SK-N-SH treated with all-trans-retinoic acid at 6 μM for 48 hours (cell line): ENCODE measurements around the gene DUSP16.
"Not testable (repeated sequence)": the region's sequence is repeated elsewhere in the genome, so short reads cannot be mapped to it uniquely, and the experiment has no call there.

ENCODE experiments used
- ATAC-seq: fragments of 200-7000 bp; cut with Tn5 transposase; 3 replicates; pipeline ENCODE4 v1.9.1; 2020; ENCODE audit warnings: mild to moderate bottlenecking, moderate library complexity
- BACH2 ChIP-seq: fragments of 250-450 bp; sonication (Bioruptor Pico); IDR thresholded peaks from 2 replicates; pipeline ENCODE4 v1.9.0; 2021; ENCODE audit warnings: mild to moderate bottlenecking, borderline replicate concordance
- CSDC2 ChIP-seq: fragments of 250-450 bp; sonication (Bioruptor Pico); IDR thresholded peaks from 2 replicates; pipeline ENCODE4 v1.5.0; 2020; ENCODE audit warnings: mild to moderate bottlenecking, moderate library complexity
- ESRRG ChIP-seq: fragments of 250-450 bp; sonication (Bioruptor Pico); IDR thresholded peaks from 2 replicates; pipeline ENCODE4 v1.6.1; 2021; ENCODE audit warnings: mild to moderate bottlenecking
- GLIS3 ChIP-seq: fragments of 250-450 bp; sonication (Bioruptor Pico); IDR thresholded peaks from 2 replicates; pipeline ENCODE4 v1.5.0; 2020; ENCODE audit warnings: mild to moderate bottlenecking, moderate library complexity
- ISL1 ChIP-seq: fragments of 250-450 bp; sonication (Bioruptor Pico); IDR thresholded peaks from 2 replicates; pipeline ENCODE4 v2.1.2; 2022; ENCODE audit warnings: mild to moderate bottlenecking, moderate library complexity
- OSR1 ChIP-seq: fragments of 250-450 bp; sonication (Bioruptor Pico); IDR thresholded peaks from 2 replicates; pipeline ENCODE4 v1.8.0; 2022; ENCODE audit warnings: moderate library complexity, mild to moderate bottlenecking, inconsistent platforms
- PPARA ChIP-seq: fragments of 250-450 bp; sonication (Bioruptor Pico); IDR thresholded peaks from 2 replicates; pipeline ENCODE4 v1.5.0; 2020; ENCODE audit warnings: mild to moderate bottlenecking, borderline replicate concordance
- RARB ChIP-seq: fragments of 250-450 bp; sonication (Bioruptor Pico); IDR thresholded peaks from 2 replicates; pipeline ENCODE4 v1.8.0; 2021; ENCODE audit warnings: mild to moderate bottlenecking, moderate library complexity
- SNAI2 ChIP-seq: fragments of 250-450 bp; sonication (Bioruptor Pico); IDR thresholded peaks from 2 replicates; pipeline ENCODE4 v1.5.0; 2020; ENCODE audit warnings: mild to moderate bottlenecking, moderate library complexity
- TCF4 ChIP-seq: fragments of 250-450 bp; sonication (Bioruptor Pico); IDR thresholded peaks from 2 replicates; pipeline ENCODE4 v1.8.0; 2021; ENCODE audit warnings: mild to moderate bottlenecking, moderate library complexity, borderline replicate concordance
- TOX ChIP-seq: fragments of 250-450 bp; sonication (Bioruptor Pico); IDR thresholded peaks from 2 replicates; pipeline ENCODE4 v1.8.0; 2021; ENCODE audit warnings: mild to moderate bottlenecking, moderate library complexity, borderline replicate concordance
- ZC3H10 ChIP-seq: fragments of 250-450 bp; sonication (Bioruptor Pico); IDR thresholded peaks from 2 replicates; pipeline ENCODE4 v1.5.1; 2021; ENCODE audit warnings: mild to moderate bottlenecking, moderate library complexity
- ZFP3 ChIP-seq: fragments of 250-450 bp; sonication (Bioruptor Pico); IDR thresholded peaks from 2 replicates; pipeline ENCODE4 v1.5.0; 2020; ENCODE audit warnings: mild to moderate bottlenecking, moderate library complexity
- ZFP30 ChIP-seq: fragments of 450-650 bp; formaldehyde crosslinking; IDR thresholded peaks from 2 replicates; pipeline ENCODE4 v1.5.0; 2022; ENCODE audit warnings: mild to moderate bottlenecking, moderate library complexity
- ZNF70 ChIP-seq: fragments of 450-650 bp; formaldehyde crosslinking; IDR thresholded peaks from 2 replicates; pipeline ENCODE4 v1.5.0; 2020; ENCODE audit warnings: mild to moderate bottlenecking, moderate library complexity
- ZNF8 ChIP-seq: fragments of 450-650 bp; formaldehyde crosslinking; IDR thresholded peaks from 2 replicates; pipeline ENCODE4 v1.5.0; 2020; ENCODE audit warnings: mild to moderate bottlenecking, moderate library complexity
- TF ChIP-seq, protein P1 (sequence below): fragments of 250-450 bp; sonication (Bioruptor Pico); IDR thresholded peaks from 2 replicates; pipeline ENCODE4 v1.5.1; 2021; ENCODE audit warnings: mild to moderate bottlenecking, moderate library complexity
- TF ChIP-seq, protein P2 (sequence below): fragments of 250-450 bp; sonication (Bioruptor Pico); IDR thresholded peaks from 2 replicates; pipeline ENCODE4 v1.8.0; 2020; ENCODE audit warnings: mild to moderate bottlenecking, moderate library complexity, borderline replicate concordance
- TF ChIP-seq, protein P3 (sequence below): fragments of 250-450 bp; sonication (Bioruptor Pico); IDR thresholded peaks from 2 replicates; pipeline ENCODE4 v1.5.1; 2020; ENCODE audit warnings: low read depth, mild to moderate bottlenecking, moderate library complexity
- TF ChIP-seq, protein P4 (sequence below): fragments of 250-450 bp; sonication (Bioruptor Pico); IDR thresholded peaks from 2 replicates; pipeline ENCODE4 v1.8.0; 2021; ENCODE audit warnings: low read depth, mild to moderate bottlenecking, moderate library complexity, borderline replicate concordance
- TF ChIP-seq, protein P5 (sequence below): fragments of 250-450 bp; sonication (Bioruptor Pico); IDR thresholded peaks from 2 replicates; pipeline ENCODE4 v1.5.0; 2020; ENCODE audit warnings: mild to moderate bottlenecking, moderate library complexity

DUSP16 gene

DNA sequence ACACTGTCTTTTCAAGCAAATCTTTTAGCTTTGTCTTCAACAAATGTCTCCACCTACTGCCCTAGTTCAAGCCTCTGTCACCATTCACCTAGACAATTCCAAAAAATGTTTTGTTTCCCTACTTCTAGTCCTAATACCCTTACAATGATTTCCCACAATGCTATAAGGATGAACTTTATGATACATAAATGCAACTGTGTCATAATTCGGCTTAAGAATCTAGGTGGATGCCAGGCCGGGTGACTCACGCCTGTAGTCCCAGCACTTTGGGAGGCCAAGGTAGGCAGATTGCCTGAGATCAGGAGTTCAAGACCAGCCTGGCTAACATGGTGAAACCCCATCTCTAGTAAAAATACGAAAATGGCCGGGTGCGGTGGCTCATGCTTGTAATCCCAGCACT, 28.3 kb upstream of the DUSP16 start:
- TF ChIP-seq CSDC2 (CRISPR knock-in tag) (no peak), ZFP3 (CRISPR knock-in tag) (no peak), ESRRG (CRISPR knock-in tag) (no peak), ZNF70 (no peak), ZNF8 (CRISPR knock-in tag) (no peak), ZC3H10 (no peak), TOX (CRISPR knock-in tag) (no peak), ZFP30 (CRISPR knock-in tag) (no peak), ISL1 (CRISPR knock-in tag) (no peak), RARB (no peak), OSR1 (CRISPR knock-in tag) (no peak), PPARA (no peak), TCF4 (CRISPR knock-in tag) (no peak), BACH2 (no peak), GLIS3 (CRISPR knock-in tag) (no peak)
- TF ChIP-seq, protein P1, sequence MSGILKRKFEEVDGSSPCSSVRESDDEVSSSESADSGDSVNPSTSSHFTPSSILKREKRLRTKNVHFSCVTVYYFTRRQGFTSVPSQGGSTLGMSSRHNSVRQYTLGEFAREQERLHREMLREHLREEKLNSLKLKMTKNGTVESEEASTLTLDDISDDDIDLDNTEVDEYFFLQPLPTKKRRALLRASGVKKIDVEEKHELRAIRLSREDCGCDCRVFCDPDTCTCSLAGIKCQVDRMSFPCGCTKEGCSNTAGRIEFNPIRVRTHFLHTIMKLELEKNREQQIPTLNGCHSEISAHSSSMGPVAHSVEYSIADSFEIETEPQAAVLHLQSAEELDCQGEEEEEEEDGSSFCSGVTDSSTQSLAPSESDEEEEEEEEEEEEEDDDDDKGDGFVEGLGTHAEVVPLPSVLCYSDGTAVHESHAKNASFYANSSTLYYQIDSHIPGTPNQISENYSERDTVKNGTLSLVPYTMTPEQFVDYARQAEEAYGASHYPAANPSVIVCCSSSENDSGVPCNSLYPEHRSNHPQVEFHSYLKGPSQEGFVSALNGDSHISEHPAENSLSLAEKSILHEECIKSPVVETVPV: no peak
- TF ChIP-seq, protein P2, sequence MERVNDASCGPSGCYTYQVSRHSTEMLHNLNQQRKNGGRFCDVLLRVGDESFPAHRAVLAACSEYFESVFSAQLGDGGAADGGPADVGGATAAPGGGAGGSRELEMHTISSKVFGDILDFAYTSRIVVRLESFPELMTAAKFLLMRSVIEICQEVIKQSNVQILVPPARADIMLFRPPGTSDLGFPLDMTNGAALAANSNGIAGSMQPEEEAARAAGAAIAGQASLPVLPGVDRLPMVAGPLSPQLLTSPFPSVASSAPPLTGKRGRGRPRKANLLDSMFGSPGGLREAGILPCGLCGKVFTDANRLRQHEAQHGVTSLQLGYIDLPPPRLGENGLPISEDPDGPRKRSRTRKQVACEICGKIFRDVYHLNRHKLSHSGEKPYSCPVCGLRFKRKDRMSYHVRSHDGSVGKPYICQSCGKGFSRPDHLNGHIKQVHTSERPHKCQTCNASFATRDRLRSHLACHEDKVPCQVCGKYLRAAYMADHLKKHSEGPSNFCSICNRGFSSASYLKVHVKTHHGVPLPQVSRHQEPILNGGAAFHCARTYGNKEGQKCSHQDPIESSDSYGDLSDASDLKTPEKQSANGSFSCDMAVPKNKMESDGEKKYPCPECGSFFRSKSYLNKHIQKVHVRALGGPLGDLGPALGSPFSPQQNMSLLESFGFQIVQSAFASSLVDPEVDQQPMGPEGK (CRISPR knock-in tag): no peak
- TF ChIP-seq, protein P3, sequence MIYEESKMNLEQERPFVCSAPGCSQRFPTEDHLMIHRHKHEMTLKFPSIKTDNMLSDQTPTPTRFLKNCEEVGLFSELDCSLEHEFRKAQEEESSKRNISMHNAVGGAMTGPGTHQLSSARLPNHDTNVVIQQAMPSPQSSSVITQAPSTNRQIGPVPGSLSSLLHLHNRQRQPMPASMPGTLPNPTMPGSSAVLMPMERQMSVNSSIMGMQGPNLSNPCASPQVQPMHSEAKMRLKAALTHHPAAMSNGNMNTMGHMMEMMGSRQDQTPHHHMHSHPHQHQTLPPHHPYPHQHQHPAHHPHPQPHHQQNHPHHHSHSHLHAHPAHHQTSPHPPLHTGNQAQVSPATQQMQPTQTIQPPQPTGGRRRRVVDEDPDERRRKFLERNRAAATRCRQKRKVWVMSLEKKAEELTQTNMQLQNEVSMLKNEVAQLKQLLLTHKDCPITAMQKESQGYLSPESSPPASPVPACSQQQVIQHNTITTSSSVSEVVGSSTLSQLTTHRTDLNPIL (CRISPR knock-in tag): no peak
- TF ChIP-seq, protein P4, sequence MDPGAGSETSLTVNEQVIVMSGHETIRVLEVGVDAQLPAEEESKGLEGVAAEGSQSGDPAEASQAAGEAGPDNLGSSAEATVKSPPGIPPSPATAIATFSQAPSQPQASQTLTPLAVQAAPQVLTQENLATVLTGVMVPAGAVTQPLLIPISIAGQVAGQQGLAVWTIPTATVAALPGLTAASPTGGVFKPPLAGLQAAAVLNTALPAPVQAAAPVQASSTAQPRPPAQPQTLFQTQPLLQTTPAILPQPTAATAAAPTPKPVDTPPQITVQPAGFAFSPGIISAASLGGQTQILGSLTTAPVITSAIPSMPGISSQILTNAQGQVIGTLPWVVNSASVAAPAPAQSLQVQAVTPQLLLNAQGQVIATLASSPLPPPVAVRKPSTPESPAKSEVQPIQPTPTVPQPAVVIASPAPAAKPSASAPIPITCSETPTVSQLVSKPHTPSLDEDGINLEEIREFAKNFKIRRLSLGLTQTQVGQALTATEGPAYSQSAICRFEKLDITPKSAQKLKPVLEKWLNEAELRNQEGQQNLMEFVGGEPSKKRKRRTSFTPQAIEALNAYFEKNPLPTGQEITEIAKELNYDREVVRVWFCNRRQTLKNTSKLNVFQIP: no peak
- TF ChIP-seq, protein P5, sequence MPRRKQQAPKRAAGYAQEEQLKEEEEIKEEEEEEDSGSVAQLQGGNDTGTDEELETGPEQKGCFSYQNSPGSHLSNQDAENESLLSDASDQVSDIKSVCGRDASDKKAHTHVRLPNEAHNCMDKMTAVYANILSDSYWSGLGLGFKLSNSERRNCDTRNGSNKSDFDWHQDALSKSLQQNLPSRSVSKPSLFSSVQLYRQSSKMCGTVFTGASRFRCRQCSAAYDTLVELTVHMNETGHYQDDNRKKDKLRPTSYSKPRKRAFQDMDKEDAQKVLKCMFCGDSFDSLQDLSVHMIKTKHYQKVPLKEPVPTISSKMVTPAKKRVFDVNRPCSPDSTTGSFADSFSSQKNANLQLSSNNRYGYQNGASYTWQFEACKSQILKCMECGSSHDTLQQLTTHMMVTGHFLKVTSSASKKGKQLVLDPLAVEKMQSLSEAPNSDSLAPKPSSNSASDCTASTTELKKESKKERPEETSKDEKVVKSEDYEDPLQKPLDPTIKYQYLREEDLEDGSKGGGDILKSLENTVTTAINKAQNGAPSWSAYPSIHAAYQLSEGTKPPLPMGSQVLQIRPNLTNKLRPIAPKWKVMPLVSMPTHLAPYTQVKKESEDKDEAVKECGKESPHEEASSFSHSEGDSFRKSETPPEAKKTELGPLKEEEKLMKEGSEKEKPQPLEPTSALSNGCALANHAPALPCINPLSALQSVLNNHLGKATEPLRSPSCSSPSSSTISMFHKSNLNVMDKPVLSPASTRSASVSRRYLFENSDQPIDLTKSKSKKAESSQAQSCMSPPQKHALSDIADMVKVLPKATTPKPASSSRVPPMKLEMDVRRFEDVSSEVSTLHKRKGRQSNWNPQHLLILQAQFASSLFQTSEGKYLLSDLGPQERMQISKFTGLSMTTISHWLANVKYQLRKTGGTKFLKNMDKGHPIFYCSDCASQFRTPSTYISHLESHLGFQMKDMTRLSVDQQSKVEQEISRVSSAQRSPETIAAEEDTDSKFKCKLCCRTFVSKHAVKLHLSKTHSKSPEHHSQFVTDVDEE (CRISPR knock-in tag): no peak
- no peak for ATAC-seq

DNA sequence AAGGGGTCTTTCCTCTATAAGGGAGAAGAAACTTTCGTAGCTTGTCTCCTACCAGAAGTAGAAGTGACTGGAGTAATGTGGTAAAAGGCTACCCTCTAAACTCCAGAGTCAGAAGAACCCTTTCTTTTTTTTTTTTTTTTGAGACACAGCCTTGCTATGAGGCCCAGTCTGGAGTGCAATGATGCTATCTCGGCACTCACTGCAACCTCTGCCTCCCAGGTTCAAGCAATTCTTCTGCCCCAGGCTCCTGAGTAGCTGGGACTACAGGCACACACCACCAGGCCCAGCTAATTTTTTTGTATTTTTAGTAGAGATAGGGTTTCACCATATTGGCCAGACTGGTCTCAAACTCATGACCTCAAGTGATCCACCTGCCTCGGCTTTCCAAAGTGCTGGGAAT, 25.8 kb upstream of the DUSP16 start:
- not testable (repeated sequence) for ATAC-seq

DNA sequence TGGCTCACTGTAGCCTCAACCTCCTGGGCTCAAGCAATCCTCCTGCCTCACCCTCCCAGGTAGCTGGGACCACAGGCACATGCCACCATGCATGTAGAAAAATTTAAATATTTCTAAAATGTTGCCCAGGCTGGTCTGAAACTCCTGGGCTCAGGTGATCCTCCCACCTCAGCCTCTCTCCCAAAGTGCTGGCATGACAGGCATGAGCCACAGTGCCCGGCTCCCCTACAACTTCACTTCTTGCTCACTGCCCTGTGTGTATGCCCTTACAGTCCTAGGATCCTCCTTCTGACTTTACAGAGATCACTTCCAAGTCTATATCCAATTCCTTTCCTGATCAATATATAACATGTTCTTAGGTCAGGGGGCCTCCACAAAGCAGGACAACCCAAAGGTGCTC, 25.2 kb upstream of the DUSP16 start:
- no peak for TF ChIP-seq ESRRG (CRISPR knock-in tag)
- TF ChIP-seq OSR1 (CRISPR knock-in tag): no peak
- TF ChIP-seq TCF4 (CRISPR knock-in tag): no peak
- no peak for TF ChIP-seq ZNF8 (CRISPR knock-in tag)
- TF ChIP-seq, protein P2 (CRISPR knock-in tag): no peak
- TF ChIP-seq RARB: no peak
- TF ChIP-seq PPARA: no peak
- no peak for TF ChIP-seq CSDC2 (CRISPR knock-in tag)
- TF ChIP-seq BACH2: no peak
- TF ChIP-seq SNAI2 (CRISPR knock-in tag): no peak
- no peak for ATAC-seq
